ENCODE data around the gene CACNA1B. TPM values are rescaled to one million over a fixed set of nuclear protein-coding genes. Genes with fewer than 3 reads are reported as not detected.

CACNA1B gene
- total RNA-seq, 1 experiment from 2014 or later, result 1.7 TPM

DNA sequence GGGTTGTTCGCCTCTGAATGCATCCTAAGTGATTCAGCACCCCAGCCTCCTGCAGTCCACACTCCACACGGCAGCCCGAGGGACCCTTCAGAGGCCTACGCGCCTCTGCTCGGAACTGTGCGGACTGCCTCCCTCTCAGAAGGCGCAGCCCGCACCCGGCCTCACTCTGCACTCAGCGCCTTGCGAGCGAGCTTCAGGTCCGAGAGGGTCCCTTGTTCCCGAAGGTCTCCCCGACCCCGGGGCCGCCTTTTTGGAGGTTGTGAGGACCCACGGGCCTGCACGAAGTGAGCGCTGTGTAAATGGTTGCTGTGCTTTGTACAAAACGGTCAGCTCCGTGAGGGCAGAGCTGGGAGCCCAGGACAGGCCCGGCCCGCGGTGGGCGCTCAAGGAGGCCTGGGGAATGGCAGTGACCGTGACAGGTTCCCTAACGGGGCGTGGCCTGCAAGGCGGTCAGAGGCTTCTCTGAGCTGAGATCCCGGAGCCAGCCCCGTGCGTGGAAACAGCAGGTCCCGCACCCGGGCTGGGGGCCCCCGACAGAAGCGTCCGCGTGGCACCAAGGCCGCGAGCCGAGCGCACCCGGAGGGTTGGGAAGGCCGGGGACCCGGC is 698 bp upstream of the CACNA1B start:
- no peak for DNase-seq (ENCODE audit: low read depth, low spot score)

More for the DNA sequence above, 698 bp upstream of the CACNA1B start:
- H3K9ac ChIP-seq (ENCODE audit: low read length), result no peak overlapping the region
- H3K9me2 ChIP-seq (ENCODE audit: insufficient read depth), result no peaks in the 10 kb centered on the region
- H3K9me3 ChIP-seq (ENCODE audit: control insufficient read depth in 1 of 2, insufficient read depth in 1 of 2, low read depth in 1 of 2, low read length in 2 of 2), result no peaks in the 10 kb centered on the region
- no peak overlapping the region for H3K4me2 ChIP-seq (ENCODE audit: low read length)
- no peaks in the 10 kb centered on the region for H4K20me1 ChIP-seq (ENCODE audit: insufficient read depth)
- H3K36me3 ChIP-seq (ENCODE audit: control insufficient read depth in 1 of 2, insufficient read depth in 2 of 2, low read length in 2 of 2), result no peaks in the 10 kb centered on the region
- intact Hi-C loops (cut with micrococcal nuclease), result no loop called here
- H3K27ac ChIP-seq (ENCODE audit: low read depth, low read length), result no peak overlapping the region
- ATAC-seq, result no peak
- H3K79me2 ChIP-seq (ENCODE audit: insufficient read depth, low read length), result no peaks in the 10 kb centered on the region
- peaks cover 5% of the 10 kb centered on the region; the same call in 1 of the 2 replicates for H3K27me3 ChIP-seq (ENCODE audit: insufficient read depth, low read length)
- RAD21 ChIA-PET (ENCODE audit: low non-redundant PET in 1 of 2, low total read pairs in 2 of 2, uncharacterized antibody in 2 of 2, unreplicated experiment in 2 of 2), result no interaction called here
- POLR2A ChIA-PET, result no interaction called here
- H3K4me1 ChIP-seq (ENCODE audit: control insufficient read depth in 1 of 2, insufficient read depth in 2 of 2, low read length in 2 of 2), result peaks cover 0 to 6% of the 10 kb centered on the region in 2 experiments; a peak in 1 of 4 replicates
- CTCF ChIA-PET, result no interaction called here
- BruUV-seq (replicated peaks), result no TSS peak
- H2AFZ ChIP-seq (ENCODE audit: low read depth, low read length, poor library complexity, severe bottlenecking), result no peak overlapping the region
- no peak overlapping the region for H3K4me3 ChIP-seq (replicated peaks in 1 of 2; ENCODE audit: low read depth in 1 of 2, low read length in 2 of 2)
- TF ChIP-seq YY1 (IDR thresholded peaks at IDR 0.05; ENCODE audit: extremely low read depth, insufficient replicate concordance, low read depth, low read length), result no peak
- TF ChIP-seq RAD21 (IDR thresholded peaks at IDR 0.05; ENCODE audit: low read depth), result no peak
- no peak for TF ChIP-seq POLR2A (IDR thresholded peaks at IDR 0.05; ENCODE audit: borderline replicate concordance, extremely low read depth, insufficient read depth, insufficient read length)
- TF ChIP-seq CBX3 (IDR thresholded peaks at IDR 0.05; ENCODE audit: low read depth), result no peak
- TF ChIP-seq EGR1 (IDR thresholded peaks at IDR 0.05; ENCODE audit: low read depth), result no peak
- no peak for TF ChIP-seq POLR2AphosphoS5 (IDR thresholded peaks at IDR 0.05; ENCODE audit: low read depth, low read length)
- TF ChIP-seq, protein P1, sequence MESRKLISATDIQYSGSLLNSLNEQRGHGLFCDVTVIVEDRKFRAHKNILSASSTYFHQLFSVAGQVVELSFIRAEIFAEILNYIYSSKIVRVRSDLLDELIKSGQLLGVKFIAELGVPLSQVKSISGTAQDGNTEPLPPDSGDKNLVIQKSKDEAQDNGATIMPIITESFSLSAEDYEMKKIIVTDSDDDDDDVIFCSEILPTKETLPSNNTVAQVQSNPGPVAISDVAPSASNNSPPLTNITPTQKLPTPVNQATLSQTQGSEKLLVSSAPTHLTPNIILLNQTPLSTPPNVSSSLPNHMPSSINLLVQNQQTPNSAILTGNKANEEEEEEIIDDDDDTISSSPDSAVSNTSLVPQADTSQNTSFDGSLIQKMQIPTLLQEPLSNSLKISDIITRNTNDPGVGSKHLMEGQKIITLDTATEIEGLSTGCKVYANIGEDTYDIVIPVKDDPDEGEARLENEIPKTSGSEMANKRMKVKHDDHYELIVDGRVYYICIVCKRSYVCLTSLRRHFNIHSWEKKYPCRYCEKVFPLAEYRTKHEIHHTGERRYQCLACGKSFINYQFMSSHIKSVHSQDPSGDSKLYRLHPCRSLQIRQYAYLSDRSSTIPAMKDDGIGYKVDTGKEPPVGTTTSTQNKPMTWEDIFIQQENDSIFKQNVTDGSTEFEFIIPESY (IDR thresholded peaks at IDR 0.05; ENCODE audit: extremely low read depth, insufficient replicate concordance, low read length), result no peak
- no peak for TF ChIP-seq CEBPB (IDR thresholded peaks at IDR 0.05; ENCODE audit: low read depth)
- no peak for TF ChIP-seq EZH2 (IDR thresholded peaks at IDR 0.05)
- TF ChIP-seq SP1 (IDR thresholded peaks at IDR 0.05; ENCODE audit: low read depth), result no peak
- TF ChIP-seq TCF7L2 (IDR thresholded peaks at IDR 0.05; ENCODE audit: borderline replicate concordance, extremely low read depth, insufficient read depth, insufficient read length), result no peak
- no peak for TF ChIP-seq MAX (IDR thresholded peaks at IDR 0.05)
- TF ChIP-seq SRF (IDR thresholded peaks at IDR 0.05; ENCODE audit: low read depth), result no peak
